Activated CD4-positive, alpha-beta T cell treated with anti-CD3 and anti-CD28 coated beads, Interleukin-2, amount 50 U/mL, for 4 hours (primary cell): Measurements from ENCODE around the gene ZSWIM9.
A peak's percentile ranks its signal among the peaks of the same experiment; 100 is the strongest.

ENCODE experiments used
- DNase-seq, 2 experiments: peaks; one replicate each; pipeline ENCODE4 v3.0.0-alpha.2; 2020

ZSWIM9 gene

DNA sequence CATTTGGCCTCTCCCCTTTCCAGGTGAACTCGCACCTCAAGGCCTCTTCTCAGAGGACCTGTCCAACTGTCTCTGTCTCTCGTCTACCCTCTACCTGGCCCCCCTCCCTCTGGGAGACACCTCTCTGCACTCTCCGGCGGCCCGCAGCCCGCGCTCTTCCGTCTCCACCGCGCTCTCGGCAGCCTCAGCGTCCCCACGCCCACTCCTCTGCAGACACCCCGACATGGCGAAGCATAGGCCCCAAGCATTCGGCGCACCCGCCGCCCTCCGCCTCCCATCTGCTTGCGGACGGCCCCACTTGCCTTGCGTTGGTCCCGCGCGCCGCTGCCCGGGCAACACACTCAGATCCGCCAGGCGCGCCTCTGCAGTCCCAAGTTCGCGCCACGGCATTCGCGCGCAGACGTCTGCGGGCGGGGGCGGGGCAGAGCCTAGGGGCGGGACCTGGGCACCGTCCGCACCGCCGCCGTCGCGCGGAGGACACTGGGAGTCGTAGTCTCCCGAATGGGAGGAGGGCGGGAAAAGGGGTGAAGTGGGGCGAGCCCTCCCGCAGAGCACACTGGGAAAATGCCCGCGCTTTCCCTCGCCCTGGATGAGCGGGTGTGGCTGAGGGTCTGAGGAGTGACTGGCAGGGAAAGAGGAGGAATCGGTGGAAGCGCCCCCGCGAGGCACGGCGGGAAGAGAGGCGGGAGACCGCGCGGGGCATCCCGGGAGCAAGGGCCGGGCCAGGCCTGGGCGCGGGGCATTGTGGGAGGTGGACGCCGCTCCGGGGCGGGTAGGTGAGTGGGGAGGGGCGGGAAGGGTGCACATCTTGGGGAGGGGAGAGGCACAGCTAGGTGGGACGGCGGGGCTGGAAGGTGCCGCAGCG is at the start of gene ZSWIM9, which contains the start of gene LIG1:
TSS of gene ZSWIM9 (plus strand) at position 742 of the 865 bp plus-strand sequence. CDS start 1,123 bp downstream, outside the sequence.
TSS of gene LIG1 (minus strand) at position 406 of the 865 bp plus-strand sequence. CDS start 4,778 bp downstream, outside the sequence.
- peak; percentile 85 to 87 for DNase-seq

DNA sequence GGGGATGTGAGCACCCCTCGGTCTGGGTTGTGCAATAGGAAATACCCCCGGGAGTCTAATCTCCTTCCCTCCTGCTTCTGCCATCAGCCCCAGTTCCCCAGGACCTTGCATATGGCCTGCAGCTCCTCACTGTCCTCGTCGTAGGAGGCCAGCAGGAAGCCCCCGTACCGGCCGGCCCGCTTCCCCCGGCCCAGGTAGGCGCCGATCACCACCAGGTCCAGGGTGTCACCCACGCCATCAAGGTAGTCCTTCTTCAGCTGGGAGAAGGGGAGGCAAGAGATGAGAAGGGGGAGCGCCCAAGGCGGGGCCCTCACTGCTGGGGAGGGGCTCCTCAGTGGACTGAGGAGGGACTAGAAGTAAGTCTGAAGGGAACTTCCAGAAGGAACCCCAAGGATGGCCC is 49.4 kb upstream of the ZSWIM9 start:
- DNase-seq: no peak

DNA sequence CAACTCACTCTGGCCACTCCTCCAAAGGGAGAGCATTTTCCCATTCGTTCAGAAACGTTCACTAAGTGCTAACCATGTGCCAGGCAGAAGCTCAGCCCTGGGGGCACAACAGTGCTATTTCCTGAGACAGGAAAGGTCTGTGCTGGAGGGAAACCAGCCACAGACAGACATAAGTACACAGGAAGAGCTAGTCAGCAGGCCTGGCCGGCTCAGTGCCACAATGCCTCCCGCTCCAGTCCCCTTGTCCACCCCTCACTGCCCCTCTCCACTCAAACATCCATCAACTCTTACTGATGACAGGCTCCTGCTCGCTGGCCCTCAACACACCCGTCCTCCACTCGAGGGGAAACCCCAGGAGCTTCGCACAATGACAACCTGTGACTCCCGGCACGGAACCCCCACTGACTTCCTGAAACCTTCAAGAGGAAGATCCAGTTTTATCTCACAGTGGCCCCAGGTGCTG is 48.5 kb upstream of the ZSWIM9 start:
- no peak for DNase-seq

DNA sequence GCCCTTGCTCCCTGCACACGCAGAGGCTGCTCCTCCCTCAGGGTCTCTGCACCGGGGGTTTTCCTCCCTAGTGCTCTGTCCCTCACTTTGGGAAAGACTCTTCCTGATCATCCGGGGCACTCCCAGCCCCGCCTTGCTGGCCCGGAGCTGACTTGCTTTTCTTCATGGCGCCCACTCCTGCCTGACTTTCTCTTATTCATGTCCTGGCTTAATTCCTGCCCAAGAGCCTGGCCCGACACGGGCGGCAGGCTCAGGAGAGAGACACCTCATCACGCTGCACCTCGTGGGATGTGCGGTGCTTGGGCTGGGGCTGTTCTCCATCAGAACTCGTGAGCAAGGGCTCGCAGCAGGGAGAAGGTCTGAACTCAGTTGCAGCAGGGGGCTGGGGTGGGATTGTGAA is 48.1 kb upstream of the ZSWIM9 start:
- no peak for DNase-seq

DNA sequence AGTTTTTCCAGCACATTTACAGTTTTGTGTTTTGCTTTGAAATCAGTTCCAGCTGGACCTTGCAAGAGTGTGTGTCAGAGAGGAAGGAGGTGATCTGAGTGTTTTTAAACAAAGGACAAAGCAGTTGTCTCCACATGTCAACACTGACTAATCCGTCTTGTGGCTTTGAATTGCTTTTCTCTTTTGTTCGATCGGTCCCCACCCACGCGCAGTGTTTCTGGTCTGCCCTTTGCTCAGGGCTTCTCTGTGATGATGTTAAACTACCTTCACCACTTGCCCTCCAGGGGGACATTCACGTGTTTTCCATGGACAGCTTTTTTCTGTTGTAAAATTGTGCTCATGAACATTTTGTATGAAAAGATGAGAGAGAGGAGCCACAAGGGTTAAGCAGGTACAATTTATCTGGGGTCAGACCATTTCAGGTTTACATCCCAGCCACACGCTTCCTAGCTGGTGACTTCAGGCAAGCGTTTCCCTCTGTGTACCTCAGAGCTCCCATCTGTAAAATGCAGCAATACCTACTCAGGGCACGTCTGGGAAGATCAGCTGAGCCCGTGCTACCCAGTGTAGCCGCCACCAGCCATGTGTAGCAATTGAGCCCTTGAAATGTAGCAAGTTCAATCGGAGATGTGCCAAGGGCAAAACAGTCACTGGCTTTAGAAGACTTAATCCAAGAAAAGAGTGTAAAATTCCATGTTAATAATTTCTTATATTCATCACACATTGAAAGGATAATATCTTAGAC is 46.4 kb upstream of the ZSWIM9 start:
- no peak for DNase-seq

DNA sequence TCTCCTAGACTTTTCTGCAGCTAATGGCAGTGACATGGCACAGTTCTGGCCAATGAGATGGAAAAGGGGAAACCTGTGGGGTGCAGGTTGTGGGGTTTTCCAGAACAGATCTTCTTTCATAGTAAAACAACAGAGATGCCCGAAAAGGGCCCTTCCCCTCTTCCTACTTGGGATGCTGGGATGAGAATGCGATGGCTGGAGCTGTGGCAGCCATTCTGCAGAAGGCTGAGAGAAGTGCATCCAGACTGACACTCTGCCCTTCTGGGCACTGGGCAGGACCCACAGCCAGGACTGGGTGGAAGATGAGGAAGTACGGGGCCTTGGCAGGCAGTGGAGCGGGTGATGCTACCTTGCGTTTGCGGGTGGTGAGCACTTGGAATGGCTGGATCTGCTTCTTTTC is 42.9 kb upstream of the ZSWIM9 start:
- no peak for DNase-seq

DNA sequence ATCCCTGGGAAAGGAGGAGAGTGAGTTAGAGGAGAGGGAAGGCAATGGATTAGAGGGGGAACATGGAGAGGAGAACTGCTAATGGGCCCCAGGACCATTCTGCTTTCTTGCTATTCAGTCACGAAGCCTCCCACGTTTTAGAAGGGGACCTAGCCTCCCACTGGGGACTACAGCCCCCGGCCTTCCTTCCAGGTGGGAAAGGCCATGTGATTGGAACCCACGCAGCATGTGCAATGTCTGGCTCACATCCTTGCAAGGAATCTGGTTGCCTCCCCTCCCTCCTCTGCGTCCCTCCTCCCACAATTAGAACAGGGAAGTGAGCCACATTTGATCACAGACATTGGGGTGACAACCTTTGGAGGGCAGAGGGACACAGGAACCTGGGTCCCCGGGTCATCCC is 37.4 kb upstream of the ZSWIM9 start:
- no peak for DNase-seq

DNA sequence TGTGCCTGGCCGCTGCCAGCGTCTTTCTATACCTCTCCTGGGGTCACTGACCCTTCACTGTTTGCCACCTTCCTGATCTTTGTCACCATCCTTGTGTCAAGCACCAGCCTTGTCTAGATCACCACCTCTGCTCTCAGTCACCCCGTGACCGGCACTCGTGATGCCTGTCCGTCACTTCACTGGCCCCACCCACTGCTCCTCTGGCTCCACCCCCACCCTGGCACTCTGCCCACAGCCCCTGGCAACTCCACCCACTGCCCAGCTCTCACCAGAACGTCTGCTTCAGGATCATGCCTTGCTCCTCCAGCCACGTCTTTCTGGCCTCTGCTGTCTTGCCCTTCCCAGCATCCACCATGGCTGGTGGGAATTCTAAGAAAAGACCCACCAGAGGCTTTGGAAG is 35.1 kb upstream of the ZSWIM9 start:
- DNase-seq: no peak

DNA sequence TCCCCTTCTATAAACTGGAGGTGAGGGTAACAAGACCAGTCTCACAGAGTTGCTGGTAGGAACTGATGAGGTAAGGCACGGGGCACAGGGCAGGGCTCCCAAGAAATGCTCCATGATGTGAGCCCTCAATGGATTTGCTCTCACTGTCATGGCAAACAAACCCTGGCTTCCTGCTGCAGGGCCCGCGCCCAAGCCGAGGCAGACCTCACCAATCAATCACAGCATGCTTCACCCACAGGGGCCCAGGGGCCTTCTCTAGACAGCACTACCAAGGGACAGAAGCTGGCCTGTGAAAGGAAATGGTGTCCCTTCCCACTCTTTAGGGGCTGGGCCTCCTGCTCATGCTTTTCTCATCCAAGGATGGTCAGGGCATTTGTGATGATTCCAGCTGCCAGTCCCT is 33.9 kb upstream of the ZSWIM9 start:
- DNase-seq: no peak

DNA sequence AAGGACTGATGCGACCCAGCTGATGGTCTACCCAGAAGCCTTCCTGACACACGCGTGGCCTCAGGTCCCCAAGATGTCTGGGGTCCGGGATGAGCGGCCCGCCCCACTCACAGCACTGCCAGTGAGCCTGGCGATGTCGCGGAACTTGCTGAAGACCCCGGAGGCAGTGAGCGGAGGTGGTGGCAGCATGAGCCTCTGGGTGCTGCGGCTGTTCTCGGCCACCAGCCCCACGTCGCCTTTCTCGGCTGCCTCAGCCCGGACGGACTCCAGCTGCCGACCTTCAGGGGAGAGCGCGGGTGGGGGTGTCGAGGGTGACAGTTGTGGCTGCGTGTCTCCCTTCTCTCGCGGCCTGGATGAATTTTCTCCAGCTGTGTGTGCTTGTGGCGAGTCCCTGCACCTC is 33.1 kb upstream of the ZSWIM9 start:
- DNase-seq: no peak

DNA sequence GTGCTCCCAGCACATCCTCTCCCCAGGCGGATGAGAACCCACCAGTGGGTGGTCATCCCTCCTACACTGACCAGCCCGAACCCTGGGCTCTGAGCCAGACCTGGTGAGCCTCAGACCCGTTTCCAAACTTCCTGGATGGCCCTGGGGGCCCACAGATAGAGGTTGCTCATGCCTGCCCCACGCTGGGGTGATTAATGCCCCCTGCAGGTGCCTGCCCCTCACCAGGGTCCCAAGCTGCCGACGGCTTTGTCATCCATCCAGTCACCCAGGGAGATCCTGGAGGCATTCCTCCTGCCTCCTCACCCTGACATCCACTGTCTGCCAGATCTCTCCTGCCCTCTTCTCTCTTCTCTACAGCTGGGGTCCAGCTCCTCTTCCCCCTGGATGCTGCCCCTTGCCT is 31.4 kb upstream of the ZSWIM9 start:
- DNase-seq: no peak

DNA sequence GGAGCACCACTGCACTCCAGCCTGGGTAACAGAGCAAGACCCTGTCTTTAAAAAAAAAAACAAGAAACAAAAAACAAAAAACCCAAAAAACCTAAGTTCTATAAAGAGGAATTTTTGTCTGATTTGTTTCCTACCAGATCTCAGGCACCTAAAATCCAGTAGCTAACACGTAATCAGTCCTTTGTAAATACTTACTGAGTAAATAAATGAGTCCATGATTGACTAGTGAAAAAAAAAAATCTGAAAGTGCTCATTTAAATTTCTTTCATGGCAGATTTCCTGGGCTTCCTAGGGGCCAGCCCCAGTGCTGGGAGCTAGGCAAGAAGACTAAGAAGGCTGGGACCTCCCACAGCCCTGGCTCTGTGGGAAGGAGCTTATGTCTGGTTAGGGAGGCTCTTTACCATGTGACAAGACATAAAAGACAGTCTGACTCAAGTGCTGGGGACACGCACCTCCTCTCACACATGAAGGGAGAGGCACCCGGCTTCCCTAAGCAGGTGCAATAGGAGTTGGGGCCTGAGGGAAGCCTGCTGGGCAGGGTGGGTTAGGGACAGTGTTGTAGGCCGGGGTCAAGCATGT is 22.8 kb upstream of the ZSWIM9 start:
- DNase-seq: no peak

DNA sequence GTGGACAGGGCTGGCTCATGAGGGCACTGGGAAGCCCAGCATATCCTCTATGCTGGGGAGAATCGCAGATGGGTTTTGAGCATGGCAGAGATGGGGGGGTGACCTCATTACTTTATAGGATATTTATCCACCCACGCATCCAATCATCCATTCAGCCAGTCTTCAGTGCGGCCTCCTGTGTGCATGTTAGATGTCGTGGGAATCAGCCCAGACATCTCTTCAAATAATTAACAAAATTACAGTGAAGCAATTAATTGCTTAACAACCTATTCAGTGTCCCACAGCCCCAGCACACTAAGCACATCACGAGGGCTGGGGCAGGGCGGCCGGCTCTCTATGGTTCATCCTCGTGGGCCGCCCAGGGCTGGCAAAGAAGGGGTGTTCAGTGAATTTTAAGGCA is 21.9 kb upstream of the ZSWIM9 start:
- DNase-seq: no peak

DNA sequence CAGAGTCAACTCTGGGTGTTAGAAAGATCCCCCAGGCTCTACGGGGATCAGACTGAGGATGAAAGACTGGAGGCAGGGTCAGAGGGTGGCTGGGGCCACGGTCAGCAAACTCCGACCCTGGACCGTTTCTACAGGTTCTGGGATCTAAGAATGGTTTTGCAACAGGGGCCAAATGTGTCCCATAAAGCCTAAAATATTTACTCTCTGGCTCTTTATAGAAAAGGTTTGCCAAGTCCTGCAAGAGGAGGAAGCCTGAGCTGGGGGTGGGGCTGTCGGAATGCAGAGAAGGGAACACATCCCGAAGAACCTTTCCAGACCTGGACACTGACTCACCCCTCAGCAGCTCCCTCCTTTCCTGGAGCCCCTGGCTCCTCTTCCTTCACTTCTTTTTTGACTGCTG is 21.1 kb upstream of the ZSWIM9 start:
- no peak for DNase-seq

DNA sequence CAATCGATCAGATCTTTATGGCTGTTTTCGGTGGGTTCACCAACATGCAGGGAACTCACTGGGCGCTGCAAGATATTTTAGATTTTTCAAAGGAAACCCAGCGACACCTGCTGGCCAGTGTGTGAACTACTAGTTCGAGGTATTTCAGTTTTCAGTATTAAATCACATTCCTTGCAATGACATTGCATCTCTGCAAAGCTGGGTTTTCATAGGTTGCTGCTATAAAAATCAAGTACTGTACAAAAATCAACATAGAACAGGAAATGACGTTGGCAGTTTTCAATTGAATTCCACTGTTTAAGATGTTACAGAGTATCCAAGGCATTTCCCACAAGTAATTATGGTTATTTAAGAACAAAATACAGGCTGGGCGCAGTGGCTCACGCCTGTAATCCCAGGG is 17.9 kb upstream of the ZSWIM9 start:
- DNase-seq: peak; percentile 64 to 66

DNA sequence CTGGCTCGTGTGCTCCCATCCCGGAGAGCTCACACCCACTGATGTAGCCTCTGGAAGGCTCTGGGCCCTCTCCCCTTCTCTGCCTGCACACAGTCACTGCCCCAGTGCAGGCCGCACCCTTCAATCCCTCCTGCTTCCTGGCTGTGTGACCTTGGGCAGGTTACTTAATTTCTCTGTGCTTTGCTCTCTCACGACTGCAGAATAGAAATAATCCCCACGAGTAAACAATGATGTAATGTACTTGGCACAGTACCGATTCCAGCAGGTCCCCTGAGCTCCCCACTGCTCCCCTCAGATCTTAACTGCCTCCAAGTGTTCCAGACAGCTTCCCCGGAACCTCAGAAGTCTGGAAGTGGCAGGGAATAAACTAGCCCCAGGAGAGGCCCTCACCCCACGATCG is 16.5 kb upstream of the ZSWIM9 start:
- no peak for DNase-seq

DNA sequence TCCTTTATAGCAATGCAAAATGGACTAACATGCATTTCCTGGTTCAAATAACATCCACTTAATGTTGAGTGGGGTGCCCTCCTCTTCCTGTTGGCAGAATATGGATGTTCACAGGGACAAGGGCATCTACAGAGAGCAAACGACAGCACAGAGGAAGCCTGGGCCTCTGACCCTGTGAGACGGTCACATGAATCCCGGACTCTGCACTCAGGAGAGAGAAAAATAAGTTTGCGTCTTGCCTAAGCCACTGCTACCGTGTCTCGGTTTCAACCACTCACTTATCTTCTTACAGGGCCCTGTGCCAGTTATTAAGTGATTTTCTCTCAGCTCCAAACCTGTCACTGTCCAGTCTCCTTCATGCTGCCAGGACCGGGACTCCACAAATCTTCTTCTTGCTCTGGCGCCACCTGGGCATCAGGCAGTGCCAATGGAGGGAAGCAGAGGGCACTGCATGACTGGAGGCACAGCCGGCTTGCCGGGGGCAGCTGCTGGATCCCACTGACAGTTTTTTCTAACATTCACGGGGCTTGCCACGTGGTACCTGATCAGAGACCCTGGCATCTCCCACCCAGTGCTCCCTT is 12.2 kb upstream of the ZSWIM9 start:
- DNase-seq: no peak

DNA sequence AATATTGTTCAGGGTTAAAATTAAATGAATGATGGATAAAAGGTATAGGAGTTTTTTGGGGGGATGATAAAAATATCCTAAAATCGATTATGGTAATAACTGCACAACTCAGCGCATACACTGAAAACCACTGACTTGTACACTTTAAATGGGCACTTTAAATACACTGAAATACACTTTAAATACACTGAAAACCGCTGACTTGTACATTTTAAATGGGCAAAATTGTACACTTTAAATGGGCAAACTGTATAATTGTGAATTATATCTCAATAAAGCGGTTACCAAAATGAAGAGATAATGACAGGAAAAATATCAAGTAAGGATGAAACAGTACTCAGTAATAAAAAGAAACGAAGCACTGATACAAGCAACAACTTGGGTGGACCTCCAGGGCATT is 1.8 kb upstream of the ZSWIM9 start:
- no peak for DNase-seq

DNA sequence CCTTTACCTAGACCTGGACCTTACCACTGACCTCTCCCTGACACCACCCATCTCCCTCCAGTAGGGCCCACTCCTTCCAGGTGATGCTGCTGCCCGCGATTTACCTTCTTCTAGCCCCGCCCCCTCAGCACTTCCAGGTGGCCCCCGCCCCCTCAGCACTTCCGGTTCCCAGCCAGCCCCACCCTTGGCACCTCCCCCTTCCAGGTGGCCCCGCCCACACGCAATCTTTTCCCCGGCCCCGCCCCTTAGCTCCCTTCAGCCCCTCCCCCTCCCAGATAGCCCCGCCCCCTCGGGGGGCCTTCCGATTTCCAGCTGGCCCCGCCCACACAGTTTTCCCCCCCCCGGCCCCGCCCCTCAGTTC is 922 bp upstream of the ZSWIM9 start:
- DNase-seq: peak; percentile 93 to 94

DNA sequence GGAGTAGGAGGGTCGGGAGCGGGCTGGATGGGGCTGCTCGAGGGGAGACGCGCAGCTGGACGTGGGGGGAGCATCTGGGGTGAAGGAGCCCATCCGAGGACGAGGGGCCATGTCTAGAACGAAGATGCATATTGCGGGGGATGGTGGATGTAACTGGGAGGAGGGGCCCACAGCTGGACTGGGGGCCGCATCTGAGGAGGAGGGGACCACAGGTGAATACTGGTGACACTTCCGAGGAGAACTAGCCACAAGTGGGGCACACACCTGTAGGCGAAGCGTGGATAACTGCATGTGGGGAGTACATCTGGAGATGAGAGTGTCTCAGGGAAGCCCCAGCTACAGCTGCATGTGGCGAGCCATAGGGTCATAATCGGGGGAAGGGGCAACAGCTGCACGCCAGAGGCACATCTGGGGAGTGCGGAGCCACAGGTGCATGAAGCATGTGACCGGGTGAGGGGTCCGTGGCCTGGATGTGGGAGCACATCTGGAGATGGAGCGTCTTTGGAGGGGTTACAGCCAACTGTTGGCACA is 402 bp downstream of the ZSWIM9 start:
- DNase-seq: no peak

DNA sequence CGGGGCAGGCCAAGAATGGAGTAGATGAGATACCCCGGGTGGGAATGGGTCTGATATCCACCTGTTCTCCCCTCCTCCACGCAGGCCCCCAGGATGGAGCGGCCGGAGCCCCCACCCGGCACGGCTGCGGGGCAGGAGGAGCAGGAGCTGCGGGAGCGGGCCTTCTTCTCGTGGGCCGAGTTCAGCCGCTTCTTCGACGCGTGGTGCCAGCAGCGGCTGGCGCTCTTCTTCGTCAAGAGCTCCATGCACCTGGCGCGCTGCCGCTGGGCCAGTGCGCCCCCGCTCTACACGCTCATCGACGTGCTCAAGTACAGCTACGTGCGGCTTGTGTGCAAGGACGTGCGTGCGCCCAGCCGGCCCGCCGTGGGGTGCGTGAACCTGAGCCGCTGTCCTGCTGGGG is 1.2 kb downstream of the ZSWIM9 start:
- DNase-seq: no peak

DNA sequence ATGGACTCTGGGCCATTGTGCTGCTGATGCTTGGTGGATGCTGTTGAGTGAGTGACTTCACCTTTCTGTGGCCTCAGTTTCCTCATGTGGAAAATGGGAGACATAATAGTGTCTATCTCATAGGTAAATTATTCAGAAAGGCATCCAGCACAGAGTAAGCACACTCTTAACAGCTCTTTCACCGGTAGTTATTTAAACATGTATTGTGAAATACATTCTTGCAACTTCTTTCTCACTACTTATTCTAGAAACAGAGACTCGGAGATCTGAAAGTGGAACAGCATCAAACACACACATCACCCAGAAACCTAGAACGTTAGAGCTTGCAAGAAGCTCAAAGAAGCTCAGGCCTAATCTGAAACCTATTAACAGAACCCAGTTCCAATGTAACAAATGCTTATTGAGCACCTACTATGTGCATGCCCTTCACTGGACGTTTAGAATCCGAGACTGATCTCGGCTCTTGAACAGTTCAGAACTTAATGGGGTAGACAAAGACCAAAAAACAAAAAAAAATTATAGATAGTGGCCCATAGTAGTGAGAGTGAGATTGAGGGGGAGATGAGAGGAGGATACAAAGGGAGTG is 4.1 kb downstream of the ZSWIM9 start:
- no peak for DNase-seq

DNA sequence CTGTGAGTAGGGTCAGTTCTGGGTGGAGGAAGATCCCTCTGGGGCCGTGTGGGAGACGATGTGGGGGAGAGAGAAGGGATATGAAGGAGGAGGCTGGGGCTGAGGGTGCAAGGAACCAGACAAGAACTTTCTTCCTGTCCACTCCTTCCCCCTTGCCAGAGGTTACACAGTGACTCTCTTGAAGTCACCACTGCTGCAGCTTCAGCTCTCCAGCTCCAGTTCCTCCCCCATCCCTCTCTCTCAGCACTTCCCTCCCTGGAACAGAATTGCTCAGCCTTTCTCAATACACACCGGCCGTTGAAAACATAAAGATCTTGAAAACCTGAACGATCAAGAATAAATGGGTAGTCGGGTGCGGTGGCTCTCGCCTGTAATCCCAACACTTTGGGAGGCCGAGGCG is 5.1 kb downstream of the ZSWIM9 start:
- DNase-seq: no peak
